ES-I3 (cell line): ENCODE data around the gene PERP.
"Not testable (repeated sequence)": the region's sequence is repeated elsewhere in the genome, so short reads cannot be mapped to it uniquely, and the experiment has no call there.

Experiments
- H3K36me3 ChIP-seq: 2 replicates; pipeline ENCODE4 v1.6.1; 2013; ENCODE audit warnings: mild to moderate bottlenecking, low read length, control low read depth, moderate library complexity; ENCODE audit not compliant: insufficient read depth
- H3K4me1 ChIP-seq: 2 replicates; pipeline ENCODE4 v1.6.1; 2013; ENCODE audit warnings: mild to moderate bottlenecking, control low read depth, low read length; ENCODE audit not compliant: insufficient read depth
- H3K9ac ChIP-seq: 2 replicates; pipeline ENCODE4 v1.6.1; 2013; ENCODE audit warnings: low read depth, mild to moderate bottlenecking, low read length, moderate library complexity
- H3K9me3 ChIP-seq: 2 replicates; pipeline ENCODE4 v1.6.1; 2013; ENCODE audit warnings: mild to moderate bottlenecking, low read length, moderate library complexity; ENCODE audit not compliant: control insufficient read depth, insufficient read depth

Gene PERP

DNA sequence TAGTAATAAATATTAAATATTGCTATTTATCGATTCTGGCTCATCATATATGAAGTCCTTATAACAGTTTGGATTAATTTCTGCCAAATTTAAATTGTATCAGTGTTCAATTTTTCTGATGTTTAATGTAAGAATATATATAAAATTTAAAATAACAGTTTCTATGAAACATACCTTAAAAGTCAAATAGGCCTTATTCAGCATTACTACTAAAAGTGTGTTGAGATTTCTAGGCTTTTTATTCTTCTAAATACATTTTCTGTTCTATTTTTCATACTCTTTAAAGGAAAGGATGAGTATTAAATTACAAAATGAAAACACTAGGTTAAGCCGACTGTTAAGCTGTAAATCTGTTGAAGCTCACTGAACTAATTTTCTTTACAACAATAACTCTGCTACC lies 13.6 kb downstream of the PERP start:
- no peaks in the 10 kb centered on the region for H3K9me3 ChIP-seq
- H3K9ac ChIP-seq: no peak overlapping the region
- H3K36me3 ChIP-seq: no peaks in the 10 kb centered on the region
- no peaks in the 10 kb centered on the region for H3K4me1 ChIP-seq

DNA sequence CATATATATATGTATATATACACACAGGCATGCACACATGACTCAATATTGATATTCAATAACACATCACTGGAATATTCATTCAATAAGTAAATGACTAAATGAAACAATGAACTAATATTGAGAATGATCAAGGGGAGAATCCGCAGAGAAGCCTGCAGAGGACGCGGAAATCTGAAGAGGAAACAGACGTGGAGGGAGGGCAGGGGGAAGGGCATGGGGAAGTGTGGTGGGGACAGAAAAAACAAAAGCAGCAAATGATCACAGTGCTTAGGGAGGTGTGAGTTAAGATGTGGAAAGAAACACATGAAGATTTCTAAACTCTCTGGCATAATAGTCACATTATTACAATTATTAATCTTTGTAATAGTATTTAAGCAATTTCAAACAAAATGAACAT lies 14.5 kb downstream of the PERP start:
- Histone ChIP-seq H3K36me3 (no peaks in the 10 kb centered on the region), H3K4me1 (peaks cover 9% of the 10 kb centered on the region), H3K9ac (no peak overlapping the region), H3K9me3 (no peaks in the 10 kb centered on the region)

DNA sequence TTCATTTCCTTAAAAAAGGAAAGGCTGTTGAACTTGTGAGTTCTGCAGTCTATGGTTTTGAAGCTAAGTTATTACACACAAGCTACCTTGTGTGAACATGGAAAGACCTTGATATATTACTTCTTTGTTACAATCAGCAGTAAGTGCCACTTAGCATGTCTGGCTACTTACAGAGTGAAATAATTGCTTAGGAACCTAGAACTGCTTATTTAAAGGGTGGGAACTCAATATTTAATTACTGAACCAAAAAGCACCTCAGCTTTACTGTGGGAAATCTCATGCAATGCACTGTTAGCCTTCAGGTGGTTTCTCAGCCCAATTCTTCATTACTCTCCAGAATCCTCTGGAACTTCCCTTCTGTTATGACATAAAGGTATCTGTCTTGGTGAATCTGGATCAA lies 17.9 kb downstream of the PERP start:
- Histone ChIP-seq H3K4me1 (peaks cover 20% of the 10 kb centered on the region), H3K36me3 (no peaks in the 10 kb centered on the region), H3K9ac (no peak overlapping the region), H3K9me3 (no peaks in the 10 kb centered on the region)

DNA sequence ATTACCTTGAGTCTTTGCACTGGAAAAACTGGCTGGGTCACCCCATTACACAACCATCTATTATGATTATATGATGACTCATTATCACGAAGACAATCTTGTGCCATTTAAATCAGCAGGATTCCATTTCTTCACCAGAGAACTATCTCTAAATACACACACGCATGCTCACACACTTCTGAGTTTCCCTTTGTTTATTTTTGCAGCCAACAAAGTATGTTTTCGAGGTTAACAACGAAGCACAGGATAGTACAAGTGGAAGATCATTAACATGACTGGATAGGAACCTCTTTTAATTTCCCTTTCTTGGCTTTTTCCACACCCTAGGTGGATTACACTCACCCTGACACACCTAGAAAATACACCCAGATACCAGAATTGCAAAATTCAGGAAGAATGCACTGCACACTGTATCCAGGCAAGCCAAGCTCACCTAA lies 18.9 kb downstream of the PERP start:
- Histone ChIP-seq H3K4me1 (peaks cover 20% of the 10 kb centered on the region), H3K36me3 (no peaks in the 10 kb centered on the region), H3K9me3 (no peaks in the 10 kb centered on the region)

DNA sequence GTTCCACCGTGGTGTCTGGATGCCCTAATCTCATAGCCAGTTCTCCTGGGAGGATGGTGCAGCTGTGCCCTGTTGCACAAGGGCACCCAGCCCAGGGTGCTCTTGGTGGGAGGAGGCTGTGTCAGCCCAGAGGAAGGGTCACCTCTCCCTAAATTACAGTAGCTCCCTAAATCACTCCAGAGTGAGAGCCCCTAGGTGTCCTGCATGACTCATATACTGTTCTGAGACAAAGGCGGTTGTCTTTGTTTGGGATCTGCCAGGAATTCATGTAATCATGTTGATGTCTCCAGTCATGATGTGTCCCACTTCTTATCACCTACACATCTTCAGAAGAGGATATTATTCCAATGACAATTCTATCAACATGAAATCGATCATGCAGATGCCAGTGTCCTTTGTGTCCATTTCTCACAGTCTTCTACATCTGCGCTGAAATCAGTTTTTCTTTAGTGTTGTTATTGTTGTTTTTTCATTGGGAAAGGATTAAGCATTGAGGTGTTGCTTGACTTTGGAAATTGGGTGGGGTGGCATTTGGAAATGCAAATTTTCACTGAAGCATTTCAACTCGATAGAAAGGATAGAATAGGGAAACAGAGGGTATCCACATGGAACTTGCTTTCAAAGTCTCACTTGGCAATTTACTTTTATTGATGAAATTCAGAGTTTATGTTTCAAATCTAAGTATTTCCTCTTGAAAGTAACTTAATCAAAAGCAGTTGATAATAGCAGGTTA lies 19.5 kb downstream of the PERP start:
- Histone ChIP-seq H3K36me3 (no peaks in the 10 kb centered on the region), H3K9ac (no peak overlapping the region), H3K4me1 (peaks cover 20% of the 10 kb centered on the region), H3K9me3 (no peaks in the 10 kb centered on the region)

More for the DNA sequence above, 18.9 kb downstream of the PERP start:
- no peak overlapping the region for H3K9ac ChIP-seq

DNA sequence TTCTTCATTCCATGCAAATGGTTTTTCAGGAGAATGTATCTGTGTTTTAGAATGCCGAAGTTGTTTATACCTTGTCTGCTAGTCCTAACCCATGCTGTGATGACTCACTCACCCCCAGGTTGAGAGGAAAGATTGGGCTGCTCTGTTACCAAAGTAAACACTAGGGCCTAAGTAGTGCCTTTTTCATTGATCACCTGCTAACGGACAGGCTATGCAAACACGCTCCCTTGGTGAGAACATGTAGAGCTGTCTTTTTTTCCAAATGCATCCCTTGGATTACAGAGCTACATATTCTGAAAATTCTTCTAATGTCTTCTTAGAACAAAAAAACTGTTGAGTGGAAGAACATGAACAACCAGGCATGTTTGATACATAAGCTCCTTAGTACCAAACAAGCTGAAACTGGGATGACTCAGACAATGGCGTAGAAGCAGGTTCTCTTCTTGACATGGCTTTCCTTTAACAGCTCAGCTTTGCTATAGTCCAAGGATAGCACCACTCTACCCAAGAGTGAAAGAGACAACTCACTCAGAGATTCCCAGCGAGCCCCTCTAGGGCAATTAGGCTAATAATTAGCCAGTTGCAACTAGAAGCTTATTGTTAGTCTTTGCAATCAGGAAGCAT lies 20.5 kb downstream of the PERP start:
- peaks cover 20% of the 10 kb centered on the region for H3K4me1 ChIP-seq
- no peaks in the 10 kb centered on the region for H3K9me3 ChIP-seq
- no peaks in the 10 kb centered on the region for H3K36me3 ChIP-seq
- H3K9ac ChIP-seq: no peak overlapping the region

DNA sequence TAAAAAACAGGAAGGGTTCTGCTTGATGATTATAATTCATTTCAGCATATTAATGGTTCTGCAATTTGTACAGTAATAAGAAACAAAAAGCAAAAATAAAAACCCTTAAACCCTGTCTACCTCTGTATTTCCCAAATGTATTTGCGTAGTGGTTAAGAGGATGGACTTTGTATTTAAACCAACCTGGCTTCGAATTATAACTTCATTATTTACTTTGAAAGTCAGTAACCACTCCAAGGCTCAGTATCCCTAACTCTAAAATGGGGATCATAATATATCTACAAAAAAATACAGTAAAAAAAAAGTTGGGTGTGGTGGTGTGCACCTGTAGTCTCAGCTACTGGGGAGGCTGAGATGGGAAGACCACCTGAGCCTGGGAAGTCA lies 21.4 kb downstream of the PERP start:
- H3K4me1 ChIP-seq: peaks cover 20% of the 10 kb centered on the region
- no peaks in the 10 kb centered on the region for H3K9me3 ChIP-seq
- no peak overlapping the region for H3K9ac ChIP-seq
- no peaks in the 10 kb centered on the region for H3K36me3 ChIP-seq

DNA sequence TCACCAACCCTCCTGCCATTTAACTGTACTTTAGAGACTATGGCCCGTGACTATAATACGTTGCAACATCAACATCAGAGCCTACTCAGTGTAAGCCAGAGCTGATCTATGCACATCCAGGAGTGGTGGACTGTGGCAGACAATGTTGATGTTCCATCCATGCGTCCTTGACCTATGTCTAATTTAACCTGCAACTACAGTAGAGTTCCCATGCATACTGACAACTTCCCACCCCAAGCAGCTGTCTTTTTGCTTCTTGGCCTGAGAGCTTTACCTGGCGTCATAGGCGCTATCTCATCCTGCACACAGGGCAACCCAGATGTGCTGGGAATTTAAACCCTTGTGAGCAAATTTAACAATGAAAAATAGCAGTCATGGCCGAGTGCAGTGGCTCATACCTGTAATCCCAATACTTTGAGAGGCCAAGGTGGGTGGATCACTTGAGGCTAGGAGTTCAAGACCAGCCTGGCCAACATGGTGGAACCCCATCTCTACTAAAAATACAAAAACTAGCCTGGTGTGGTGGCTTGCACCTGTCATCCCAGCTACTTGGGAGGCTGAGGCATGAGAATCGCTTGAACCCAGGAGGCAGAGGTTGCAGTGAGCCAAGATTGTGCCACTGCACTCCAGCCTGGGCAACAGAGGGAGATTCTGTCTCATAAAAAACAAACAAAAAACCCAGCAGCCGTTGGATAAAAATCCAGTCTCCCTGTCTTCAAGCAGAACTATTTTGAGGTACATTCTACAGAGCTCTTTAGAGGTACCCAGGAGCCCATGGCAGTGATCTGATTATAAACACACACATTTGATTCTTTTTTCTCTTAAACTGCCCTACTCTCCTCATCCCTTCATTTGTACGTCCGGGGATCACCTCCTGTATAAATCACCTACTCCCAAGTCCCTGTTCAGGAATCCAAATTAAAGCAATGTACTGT lies 22.0 kb downstream of the PERP start:
- H3K4me1 ChIP-seq: peaks cover 20% of the 10 kb centered on the region
- no peaks in the 10 kb centered on the region; the same call in 1 of the 2 replicates for H3K9me3 ChIP-seq
- H3K36me3 ChIP-seq: no peaks in the 10 kb centered on the region
- no peak overlapping the region for H3K9ac ChIP-seq

DNA sequence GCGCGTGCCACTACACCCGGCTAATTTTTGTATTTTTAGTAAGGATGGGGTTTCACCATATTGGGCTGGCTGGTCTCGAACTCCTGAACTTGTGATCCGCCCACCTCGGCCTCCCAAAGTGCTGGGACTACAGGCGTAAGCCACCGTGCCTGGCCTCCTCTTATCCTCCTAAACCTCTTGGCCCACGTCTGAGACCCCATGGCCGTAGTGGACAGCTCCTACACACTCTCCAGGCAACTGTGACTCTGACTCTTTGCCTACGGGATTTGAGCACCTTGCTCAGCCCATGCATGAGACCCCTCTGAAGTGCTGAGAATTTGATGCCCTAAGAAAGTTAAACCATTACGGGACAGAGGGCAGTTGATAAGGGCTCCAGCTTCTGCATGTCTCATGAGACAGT lies 25.0 kb downstream of the PERP start:
- Histone ChIP-seq H3K36me3 (no peaks in the 10 kb centered on the region), H3K9ac (no peak overlapping the region), H3K9me3 (no peaks in the 10 kb centered on the region; the same call in 1 of the 2 replicates), H3K4me1 (peaks cover 6% of the 10 kb centered on the region)

DNA sequence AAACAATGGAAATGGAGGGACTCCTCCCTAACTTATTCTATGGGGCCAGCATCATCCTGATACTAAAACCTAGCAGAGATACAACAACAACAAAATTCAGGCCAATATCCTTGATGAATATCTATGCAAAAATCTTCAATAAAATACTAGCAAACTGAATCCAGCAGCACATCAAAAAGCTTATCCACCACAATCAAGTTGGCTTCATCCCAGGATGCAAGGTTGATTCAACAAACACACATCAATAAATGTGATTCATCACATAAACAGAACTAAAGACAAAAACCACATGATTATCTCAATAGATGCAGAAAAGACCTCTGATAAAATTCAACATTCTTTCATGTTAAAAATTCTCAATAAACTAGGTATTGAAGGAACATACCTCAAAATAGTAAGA lies 27.7 kb downstream of the PERP start:
- H3K9ac ChIP-seq, H3K4me1 ChIP-seq, H3K36me3 ChIP-seq, H3K9me3 ChIP-seq: not testable (repeated sequence)

DNA sequence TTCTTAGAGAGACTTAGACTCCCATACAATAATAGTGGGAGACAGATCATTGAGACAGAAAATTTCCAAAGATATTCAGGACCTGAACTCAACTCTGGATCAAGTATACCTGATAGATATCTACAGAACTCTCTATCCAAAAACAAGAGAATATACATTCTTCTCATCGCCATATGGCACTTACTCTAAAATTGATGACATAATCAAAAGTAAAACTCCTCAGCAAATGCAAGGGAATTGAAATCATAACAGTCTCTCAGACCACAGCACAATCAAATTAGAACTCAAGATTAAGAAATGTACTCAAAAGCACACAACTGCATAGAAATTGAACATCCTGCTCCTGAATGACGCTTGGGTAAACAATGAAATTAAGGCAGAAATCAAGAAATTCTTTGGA lies 28.7 kb downstream of the PERP start:
- Histone ChIP-seq H3K36me3 (no peaks in the 10 kb centered on the region), H3K9me3 (peaks cover 1% of the 10 kb centered on the region), H3K4me1 (no peaks in the 10 kb centered on the region), H3K9ac (no peak overlapping the region)

DNA sequence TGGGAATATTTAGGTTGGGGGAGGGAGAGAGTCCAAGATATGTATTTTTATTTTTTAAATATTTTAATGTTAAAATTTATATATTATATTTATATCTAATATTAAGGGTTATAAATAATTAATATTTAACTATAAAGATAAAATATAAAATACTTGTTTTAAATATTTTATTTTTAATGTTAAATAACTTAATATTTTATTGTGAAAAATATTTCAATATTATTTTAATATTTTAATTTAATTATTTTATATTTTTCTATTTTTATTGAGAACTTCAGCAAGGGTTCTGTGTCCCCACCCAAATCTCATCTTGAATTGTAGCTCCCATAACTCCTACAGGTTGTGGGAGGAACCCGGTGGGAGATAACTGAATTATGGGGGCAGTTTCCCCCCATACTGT lies 34.0 kb downstream of the PERP start:
- no peaks in the 10 kb centered on the region for H3K4me1 ChIP-seq
- H3K36me3 ChIP-seq: no peaks in the 10 kb centered on the region
- no peak overlapping the region for H3K9ac ChIP-seq
- H3K9me3 ChIP-seq: peaks cover 3% of the 10 kb centered on the region

DNA sequence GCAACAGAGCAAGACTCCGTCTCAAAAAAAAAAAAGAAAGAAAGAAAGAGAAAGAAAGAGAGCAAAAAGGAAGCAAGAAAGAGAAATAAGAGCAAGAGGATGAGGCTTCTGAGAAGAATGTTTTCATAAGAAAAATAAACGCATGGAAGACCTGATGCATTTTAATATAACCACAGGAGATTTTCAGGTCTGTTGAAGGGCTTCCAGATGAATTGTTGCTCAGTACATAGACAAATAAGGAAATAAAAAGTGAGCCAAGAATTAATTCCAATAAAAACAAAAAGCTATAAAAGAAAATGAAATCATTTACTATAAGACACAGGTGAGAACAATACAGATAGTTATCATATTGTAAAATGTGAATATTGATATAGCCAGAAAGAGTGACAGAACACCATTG lies 43.5 kb downstream of the PERP start:
- H3K4me1 ChIP-seq: no peaks in the 10 kb centered on the region
- H3K9ac ChIP-seq: no peak overlapping the region
- H3K36me3 ChIP-seq: no peaks in the 10 kb centered on the region
- H3K9me3 ChIP-seq: no peaks in the 10 kb centered on the region

DNA sequence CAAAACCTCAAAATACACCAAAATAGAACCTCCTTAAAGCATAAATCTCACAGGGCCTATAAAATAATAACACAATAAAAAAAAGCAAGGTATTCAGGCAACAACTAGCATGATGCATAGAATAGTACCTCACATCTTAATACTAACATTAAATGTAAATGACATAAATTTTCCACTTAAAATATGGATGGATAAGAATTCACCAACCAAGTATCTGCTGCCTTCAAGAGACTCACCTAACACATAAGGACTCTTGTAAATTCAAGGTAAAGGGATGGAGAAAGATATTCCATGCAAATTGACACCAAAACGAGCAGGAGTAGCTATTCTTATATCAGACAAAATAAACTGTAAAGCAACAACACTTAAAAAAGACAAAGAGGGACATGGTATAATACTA lies 52.2 kb downstream of the PERP start:
- Histone ChIP-seq H3K4me1 (no peaks in the 10 kb centered on the region), H3K9me3 (no peaks in the 10 kb centered on the region), H3K36me3 (no peaks in the 10 kb centered on the region), H3K9ac (no peak overlapping the region)
